ENCODE data around the gene GNA12. TPM values are rescaled to one million over a fixed set of nuclear protein-coding genes. Genes with fewer than 3 reads are reported as not detected.

GNA12 gene
- total RNA-seq, 3 donors from 2014 or later (not counting 1 experiment from before 2014, with no cell fraction given): 12.6 to 20.2 (median 19.5) TPM

DNA sequence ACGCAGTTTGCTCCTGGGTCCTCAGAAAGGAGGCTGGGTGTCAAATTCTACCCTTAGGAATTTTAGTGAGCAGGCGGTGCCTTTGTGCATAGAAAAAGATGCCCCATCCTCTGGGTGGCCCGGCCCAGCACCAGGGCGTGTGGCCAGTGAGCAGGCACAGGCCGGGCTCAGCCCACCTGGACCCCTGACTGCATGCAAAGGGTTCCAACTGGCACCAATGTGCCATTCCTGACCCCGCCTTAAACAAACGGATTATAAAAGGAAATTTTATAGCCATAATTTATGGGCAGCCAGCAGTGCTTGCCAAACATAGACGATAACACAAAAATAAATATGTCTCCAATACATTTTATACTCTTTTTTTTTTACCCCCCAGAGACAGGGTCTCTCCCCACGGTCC lies 40.1 kb upstream of the GNA12 start:
- no peak overlapping the region for H3K27ac ChIP-seq (ENCODE audit: low read length)
- no peak overlapping the region for H3K27ac Mint-ChIP-seq
- no peaks in the 10 kb centered on the region for H3K36me3 ChIP-seq (ENCODE audit: control insufficient read depth, insufficient read depth, low read length)
- H3K27me3 Mint-ChIP-seq (ENCODE audit: low read depth in 2 of 2): no peaks in the 10 kb centered on the region
- no peaks in the 10 kb centered on the region for H3K36me3 Mint-ChIP-seq
- no peak for TF ChIP-seq CTCF (IDR thresholded peaks at IDR 0.05)
- H3K4me3 Mint-ChIP-seq: no peak overlapping the region
- H3K9me3 ChIP-seq (ENCODE audit: control insufficient read depth, insufficient read depth, low read length): no peaks in the 10 kb centered on the region
- ATAC-seq (no peak), DNase-seq (no peak)
- no peaks in the 10 kb centered on the region for H3K27me3 ChIP-seq (ENCODE audit: control insufficient read depth, insufficient read depth, low read length)
- no peak overlapping the region for H3K4me3 ChIP-seq (ENCODE audit: low read length)
- 84% methylated on average over 9 of the region's 9 CpGs for WGBS (ENCODE audit: insufficient coverage)
- H3K9me3 Mint-ChIP-seq: no peaks in the 10 kb centered on the region
- H3K4me1 ChIP-seq (ENCODE audit: control insufficient read depth, insufficient read depth, low read length): peaks cover 8% of the 10 kb centered on the region
- intact Hi-C loops (cut with micrococcal nuclease): no loop called here
- H3K4me1 Mint-ChIP-seq: peaks cover 6% of the 10 kb centered on the region in 2 donors

DNA sequence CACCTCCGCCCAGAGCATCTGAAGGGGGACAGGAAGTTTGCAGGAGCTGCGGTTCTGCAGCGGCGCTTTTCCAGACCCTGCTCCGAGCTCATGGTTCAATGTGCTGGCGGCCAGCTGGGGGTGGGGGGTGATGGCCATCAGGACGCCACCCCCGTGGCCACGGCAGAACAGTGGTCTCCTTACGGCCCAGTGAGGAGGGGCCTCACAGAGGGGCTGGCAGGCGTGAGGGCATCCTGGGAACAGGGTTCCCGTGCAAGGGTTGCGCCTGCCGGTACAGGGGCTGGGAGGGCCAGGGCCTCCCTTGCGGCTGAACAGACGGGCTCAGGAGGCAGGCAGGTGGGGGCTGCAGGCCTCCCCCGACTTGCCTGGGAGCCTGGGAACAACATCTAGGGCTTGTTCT lies 39.0 kb upstream of the GNA12 start:
- no peak overlapping the region for H3K27ac Mint-ChIP-seq

GRCh38 chr7:2882111-2882510 lies 38.0 kb upstream of the GNA12 start:
- no peak for ATAC-seq
- Mint-ChIP-seq H3K4me1 (peaks cover 15 to 16% of the 10 kb centered on the region in 2 donors), H3K27me3 (ENCODE audit: low read depth in 2 of 2) (no peaks in the 10 kb centered on the region), H3K4me3 (no peak overlapping the region), H3K36me3 (no peaks in the 10 kb centered on the region), H3K9me3 (no peaks in the 10 kb centered on the region), H3K27ac (no peak overlapping the region)
- 79% methylated on average over 10 of the region's 10 CpGs for WGBS (ENCODE audit: insufficient coverage)
- Histone ChIP-seq H3K4me3 (ENCODE audit: low read length) (no peak overlapping the region), H3K4me1 (ENCODE audit: control insufficient read depth, insufficient read depth, low read length) (peaks cover 18% of the 10 kb centered on the region), H3K36me3 (ENCODE audit: control insufficient read depth, insufficient read depth, low read length) (no peaks in the 10 kb centered on the region), H3K27me3 (ENCODE audit: control insufficient read depth, insufficient read depth, low read length) (no peaks in the 10 kb centered on the region), H3K27ac (ENCODE audit: low read length) (no peak overlapping the region), H3K9me3 (ENCODE audit: control insufficient read depth, insufficient read depth, low read length) (no peaks in the 10 kb centered on the region)
- DNase-seq: no peak
- intact Hi-C loops (cut with micrococcal nuclease): no loop called here
- no peak for TF ChIP-seq CTCF (IDR thresholded peaks at IDR 0.05)

More for the DNA sequence above, 39.0 kb upstream of the GNA12 start:
- WGBS (ENCODE audit: insufficient coverage): 80% methylated on average over 17 of the region's 17 CpGs
- intact Hi-C loops (cut with micrococcal nuclease): no loop called here
- H3K9me3 Mint-ChIP-seq: no peaks in the 10 kb centered on the region
- Histone ChIP-seq H3K4me1 (ENCODE audit: control insufficient read depth, insufficient read depth, low read length) (peaks cover 19% of the 10 kb centered on the region), H3K27ac (ENCODE audit: low read length) (no peak overlapping the region), H3K4me3 (ENCODE audit: low read length) (no peak overlapping the region), H3K9me3 (ENCODE audit: control insufficient read depth, insufficient read depth, low read length) (no peaks in the 10 kb centered on the region), H3K36me3 (ENCODE audit: control insufficient read depth, insufficient read depth, low read length) (no peaks in the 10 kb centered on the region), H3K27me3 (ENCODE audit: control insufficient read depth, insufficient read depth, low read length) (no peaks in the 10 kb centered on the region)
- no peaks in the 10 kb centered on the region for H3K36me3 Mint-ChIP-seq
- ATAC-seq: no peak
- no peaks in the 10 kb centered on the region for H3K27me3 Mint-ChIP-seq (ENCODE audit: low read depth in 2 of 2)
- no peak for TF ChIP-seq CTCF (IDR thresholded peaks at IDR 0.05)
- no peak overlapping the region for H3K4me3 Mint-ChIP-seq
- no peak for DNase-seq
- peaks cover 16 to 17% of the 10 kb centered on the region in 2 donors for H3K4me1 Mint-ChIP-seq

DNA sequence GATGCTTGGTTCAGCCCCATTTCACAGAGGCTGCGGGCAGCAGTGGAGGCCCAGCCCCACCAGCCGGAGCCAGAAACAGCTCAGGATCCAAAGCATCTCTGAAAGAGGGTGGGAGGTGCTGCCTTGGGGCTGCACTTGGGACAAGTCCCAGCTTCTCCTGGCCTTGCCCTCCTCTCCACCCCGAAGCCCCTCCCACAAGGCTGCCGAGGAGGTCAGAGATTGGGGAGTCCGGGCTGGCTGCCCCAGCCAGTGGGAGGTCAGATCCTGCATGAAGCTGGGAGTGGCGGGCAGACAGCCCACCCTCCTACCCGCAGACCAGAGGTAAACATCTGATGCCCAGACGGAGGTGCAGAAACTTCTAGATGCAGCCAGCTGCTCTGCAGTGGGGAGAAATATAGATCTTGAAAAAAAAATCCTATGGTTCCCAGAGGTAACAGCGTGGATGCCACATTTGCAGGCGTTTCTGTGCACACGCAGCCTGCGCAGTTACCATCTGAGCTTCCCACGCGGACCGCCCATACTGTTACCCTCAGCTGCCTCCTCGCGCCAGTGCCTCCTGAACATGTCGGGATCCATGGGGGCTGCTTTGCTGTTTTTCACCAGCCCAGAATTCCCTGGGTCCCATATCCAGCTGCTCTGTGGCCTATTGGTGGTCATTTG lies 36.9 kb upstream of the GNA12 start:
- intact Hi-C loops (cut with micrococcal nuclease): no loop called here
- no peak overlapping the region for H3K27ac Mint-ChIP-seq
- H3K27ac ChIP-seq (ENCODE audit: low read length): no peak overlapping the region
- TF ChIP-seq CTCF (IDR thresholded peaks at IDR 0.05): no peak
- WGBS (ENCODE audit: insufficient coverage): 88% methylated on average over 18 of the region's 18 CpGs
- H3K4me1 Mint-ChIP-seq: peaks cover 11 to 12% of the 10 kb centered on the region in 2 donors
- H3K4me3 ChIP-seq (ENCODE audit: low read length): no peak overlapping the region
- no peaks in the 10 kb centered on the region for H3K36me3 Mint-ChIP-seq
- H3K9me3 Mint-ChIP-seq: no peaks in the 10 kb centered on the region
- DNase-seq (no peak), ATAC-seq (no peak)
- H3K4me1 ChIP-seq (ENCODE audit: control insufficient read depth, insufficient read depth, low read length): peaks cover 13% of the 10 kb centered on the region
- H3K9me3 ChIP-seq (ENCODE audit: control insufficient read depth, insufficient read depth, low read length): no peaks in the 10 kb centered on the region
- H3K27me3 Mint-ChIP-seq (ENCODE audit: low read depth in 2 of 2): peaks cover 0 to 4% of the 10 kb centered on the region in 2 donors
- no peaks in the 10 kb centered on the region for H3K36me3 ChIP-seq (ENCODE audit: control insufficient read depth, insufficient read depth, low read length)
- H3K4me3 Mint-ChIP-seq: no peak overlapping the region
- H3K27me3 ChIP-seq (ENCODE audit: control insufficient read depth, insufficient read depth, low read length): no peaks in the 10 kb centered on the region

Data from natural killer cell (primary cell).